GM19043 (cell line): ENCODE measurements around the gene CACNA2D3.

Experiments used
- ATAC-seq: cut with Tn5 transposase; IDR thresholded peaks from one replicate; pipeline ENCODE4 v1.9.1; 2021; ENCODE audit warnings: low read depth; ENCODE audit not compliant: unreplicated experiment

CACNA2D3 gene

DNA sequence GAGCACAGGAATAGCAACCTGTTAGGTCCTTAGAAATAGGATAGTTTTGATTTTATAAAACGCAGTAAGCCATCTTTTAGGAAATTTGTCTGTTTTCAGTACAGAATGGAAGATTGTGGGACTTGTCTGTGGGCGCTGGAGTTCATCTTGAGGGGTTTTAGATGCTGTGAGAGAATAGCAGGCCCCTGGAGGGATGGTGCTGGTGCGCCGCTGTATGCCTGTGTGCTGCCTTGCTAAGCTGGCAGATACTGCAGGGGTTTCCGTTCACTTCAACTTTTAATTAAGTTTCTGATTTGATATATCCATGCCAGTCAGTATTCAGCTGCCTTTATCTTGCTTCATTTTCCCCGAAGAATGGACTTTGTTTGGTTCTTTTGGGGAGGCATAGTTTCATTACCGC, 4.2 kb downstream of the CACNA2D3 start:
- no peak for ATAC-seq

DNA sequence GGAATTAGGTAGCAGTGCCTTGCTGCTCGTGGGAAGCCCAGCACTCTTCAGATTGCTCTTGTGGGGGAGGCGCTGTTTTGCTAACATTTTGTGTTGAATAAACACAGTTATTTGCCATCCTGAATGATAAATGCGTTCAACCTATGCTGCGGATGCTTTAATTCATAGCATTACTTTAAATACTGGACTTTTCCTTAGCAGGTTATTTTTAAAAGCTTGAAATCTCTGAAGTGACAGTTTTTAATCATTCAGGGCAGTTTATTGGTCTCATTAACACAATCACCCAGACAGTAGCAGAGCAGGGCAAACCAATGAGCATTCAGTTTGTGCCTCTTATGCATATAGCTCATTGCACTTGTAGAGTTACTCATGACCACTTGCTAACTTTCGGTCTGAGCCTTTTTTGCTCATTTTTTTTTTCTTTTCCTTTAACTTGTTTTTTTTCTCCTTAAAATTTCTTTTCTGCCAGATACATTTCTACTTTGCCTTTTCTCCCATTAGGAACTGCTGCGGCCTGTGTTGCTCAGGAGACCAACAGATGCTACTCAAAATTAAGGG, 5.2 kb downstream of the CACNA2D3 start:
- no peak for ATAC-seq

DNA sequence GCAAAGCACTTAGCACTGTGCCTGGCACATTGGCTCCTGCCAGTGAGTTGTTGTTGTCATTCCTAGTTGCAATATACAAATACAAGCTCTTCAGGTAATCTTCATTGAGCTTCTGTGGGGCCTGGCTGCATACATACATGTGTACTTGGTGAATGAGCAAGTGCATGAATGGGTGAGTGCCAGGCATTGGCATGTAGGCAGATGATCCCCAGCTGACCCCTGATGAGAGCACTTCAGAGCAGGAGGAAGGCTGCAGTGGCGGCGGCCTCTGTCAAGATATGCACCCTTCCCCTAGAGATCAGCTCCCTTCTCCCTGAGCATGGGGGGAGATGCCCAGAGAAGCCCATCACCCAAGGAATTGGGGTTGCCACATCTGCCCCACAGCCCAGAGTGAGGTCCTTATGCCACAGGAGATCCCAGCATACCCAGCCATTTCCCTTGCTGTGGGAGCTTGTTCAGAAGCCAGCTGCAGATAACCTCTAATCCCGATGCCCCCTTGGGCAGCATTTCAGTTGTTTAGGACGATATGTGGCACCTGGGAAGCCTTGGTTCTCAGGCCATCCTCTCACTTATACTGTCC, 8.8 kb downstream of the CACNA2D3 start:
- no peak for ATAC-seq

DNA sequence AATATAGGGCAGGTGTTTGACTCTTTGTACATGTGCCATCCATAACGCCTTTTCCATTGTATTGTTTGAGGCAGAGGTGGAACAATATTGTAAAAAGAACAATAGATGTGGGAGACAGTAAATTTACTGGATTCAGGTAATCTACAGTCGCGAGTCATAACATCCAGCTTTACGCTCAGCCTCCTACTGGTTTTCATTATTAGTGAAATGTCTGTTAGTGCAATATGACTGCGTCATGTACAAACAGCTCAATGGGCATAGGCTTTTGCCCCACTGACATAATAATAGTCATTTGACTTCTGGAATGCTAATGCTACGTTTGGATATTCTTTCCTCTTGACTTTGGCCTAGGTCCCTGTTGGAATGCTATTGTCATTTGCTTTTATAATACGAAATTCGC, 9.5 kb downstream of the CACNA2D3 start:
- no peak for ATAC-seq

DNA sequence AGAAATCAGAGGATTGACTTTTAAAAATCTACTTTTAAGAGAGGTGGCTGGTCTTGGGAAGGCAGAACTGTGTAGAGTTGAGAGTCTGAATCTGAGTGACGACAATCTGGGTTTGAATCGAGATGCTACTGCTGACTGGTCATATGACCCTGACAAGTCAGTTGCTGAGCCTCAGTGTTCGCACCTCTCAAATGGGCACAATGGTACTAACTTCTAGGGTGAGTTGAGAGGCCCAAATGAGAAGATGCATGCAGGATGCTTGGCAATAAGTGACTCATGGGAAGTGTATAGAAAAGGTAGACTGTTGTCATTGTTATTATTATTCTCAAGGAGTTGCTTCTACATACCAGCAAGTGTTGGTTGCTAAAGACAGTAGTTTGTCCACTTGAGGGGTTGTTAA, 10.3 kb downstream of the CACNA2D3 start:
- ATAC-seq = no peak

DNA sequence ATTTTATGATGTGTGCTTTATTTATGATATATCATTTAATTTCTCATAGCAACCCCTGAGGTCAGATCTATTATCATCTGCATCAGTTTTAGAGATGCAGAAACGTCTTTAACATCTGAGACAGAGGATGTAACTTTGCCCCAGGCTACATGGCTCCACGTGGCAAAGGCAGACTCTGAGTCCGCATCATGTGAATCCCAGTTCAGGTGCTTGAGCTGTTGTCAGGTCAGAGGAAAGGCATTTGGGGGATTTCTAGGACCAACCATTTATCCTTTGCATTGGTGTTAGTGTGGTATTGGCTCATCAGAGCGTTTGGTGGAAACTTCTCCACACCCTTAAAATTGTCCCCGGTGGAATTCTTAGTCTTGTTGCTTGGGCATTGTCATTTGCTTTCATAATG, 10.8 kb downstream of the CACNA2D3 start:
- ATAC-seq = no peak

DNA sequence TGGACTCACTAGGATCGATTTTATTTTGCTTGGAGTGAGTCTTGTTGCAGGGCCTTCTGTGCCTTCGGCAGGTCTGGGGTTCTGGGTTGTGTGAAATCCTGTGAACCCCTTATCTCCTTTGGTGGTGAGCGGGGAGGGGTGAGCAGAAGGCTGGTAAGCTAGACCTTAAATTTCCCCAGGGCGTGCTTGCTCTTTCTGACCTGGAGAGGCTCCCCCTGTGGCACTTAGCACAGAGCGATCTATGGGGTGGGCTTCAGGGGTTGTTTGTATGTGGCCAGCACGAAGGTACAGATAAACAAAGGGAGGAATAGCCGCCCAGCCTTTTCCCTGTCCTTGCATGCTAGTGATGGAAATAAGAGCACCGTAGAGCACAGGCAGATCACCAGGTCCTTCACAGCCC, 11.8 kb downstream of the CACNA2D3 start:
- no peak for ATAC-seq

DNA sequence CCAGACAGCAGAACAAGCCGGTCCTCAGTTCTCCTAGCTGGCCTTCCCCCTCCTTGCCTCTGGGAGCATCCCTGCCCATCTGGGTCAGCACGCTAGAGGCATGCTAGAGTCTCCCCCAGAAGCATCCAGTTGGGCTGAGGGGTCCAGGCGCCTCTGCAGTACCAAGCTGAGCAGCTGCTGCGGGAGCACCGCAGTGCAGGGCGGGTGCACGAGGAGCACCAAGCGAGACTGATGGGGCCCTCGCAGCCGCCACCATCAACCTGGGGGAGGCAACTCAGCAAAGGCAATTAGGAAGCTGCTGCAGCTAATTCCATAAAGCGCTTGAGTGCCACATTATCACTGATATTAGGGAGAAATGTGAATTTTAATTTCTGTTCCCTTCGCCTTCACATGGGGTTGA, 12.4 kb downstream of the CACNA2D3 start:
- no peak for ATAC-seq

DNA sequence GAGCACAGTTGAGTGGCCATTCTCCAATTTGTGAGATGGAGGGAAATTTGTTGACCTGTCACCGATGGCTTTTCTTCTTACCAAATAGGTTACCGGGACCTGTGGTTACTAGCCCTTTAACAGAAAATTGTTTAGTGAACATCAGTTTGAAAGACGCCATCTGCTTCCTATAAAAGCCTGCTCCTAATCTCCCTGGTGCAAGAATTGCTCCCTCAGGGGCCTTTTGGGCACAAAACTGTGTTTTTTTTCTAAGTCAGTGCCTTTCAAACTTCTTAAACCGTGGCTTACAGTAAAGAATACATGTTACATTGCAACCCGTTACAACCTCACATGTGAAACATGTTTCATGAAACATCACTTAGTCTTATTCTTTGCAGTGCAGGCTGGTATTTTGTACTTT, 15.0 kb downstream of the CACNA2D3 start:
- ATAC-seq = no peak

DNA sequence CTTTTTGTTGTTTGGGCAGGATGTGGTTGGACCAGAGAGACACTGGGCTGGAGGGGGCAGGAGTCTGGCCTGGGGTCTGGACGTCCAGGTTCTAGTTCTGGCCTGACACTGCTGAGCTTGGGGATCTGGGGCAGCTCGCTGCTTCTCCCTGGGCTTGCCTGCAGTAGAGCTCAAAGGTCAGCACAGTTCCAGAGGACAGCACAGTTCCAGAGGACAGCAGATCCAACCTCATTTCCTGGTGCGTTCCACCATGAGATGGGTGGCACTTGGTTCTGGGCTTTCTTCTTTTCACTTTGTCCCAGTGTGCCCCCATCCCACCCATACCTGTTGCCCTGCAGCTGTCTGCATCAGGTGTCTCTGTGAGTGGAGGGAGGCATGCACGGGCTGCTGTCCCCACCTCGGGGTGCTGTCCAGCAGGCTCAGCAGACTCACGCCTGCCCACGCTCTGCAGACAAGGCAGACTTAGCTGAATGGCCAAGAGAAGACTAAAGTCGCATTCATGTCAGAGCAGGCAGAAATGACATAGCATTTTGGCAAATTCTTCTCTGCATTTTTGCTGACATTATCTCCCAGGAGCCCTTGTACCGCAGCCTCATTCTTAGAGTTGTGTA, 16.7 kb downstream of the CACNA2D3 start:
- ATAC-seq = no peak

DNA sequence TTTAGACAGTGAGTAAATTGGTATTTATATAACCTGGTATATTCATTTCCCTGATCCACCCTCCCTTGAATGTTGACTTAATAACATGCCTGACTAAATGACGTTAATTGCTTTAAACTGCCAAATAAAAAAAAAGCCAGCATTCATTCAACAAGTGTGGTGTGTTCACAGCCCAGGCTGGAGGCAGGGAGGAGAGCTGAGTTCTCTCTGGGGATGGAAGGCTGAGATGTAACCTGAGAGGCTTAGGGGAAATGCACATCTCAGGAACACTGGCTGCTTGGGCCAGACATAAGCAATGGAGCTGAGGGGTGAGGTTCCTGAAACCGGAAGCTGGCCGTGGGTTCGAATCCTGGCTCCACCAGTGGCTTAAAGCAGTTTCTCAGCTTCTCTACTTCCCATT, 17.3 kb downstream of the CACNA2D3 start:
- ATAC-seq = no peak

DNA sequence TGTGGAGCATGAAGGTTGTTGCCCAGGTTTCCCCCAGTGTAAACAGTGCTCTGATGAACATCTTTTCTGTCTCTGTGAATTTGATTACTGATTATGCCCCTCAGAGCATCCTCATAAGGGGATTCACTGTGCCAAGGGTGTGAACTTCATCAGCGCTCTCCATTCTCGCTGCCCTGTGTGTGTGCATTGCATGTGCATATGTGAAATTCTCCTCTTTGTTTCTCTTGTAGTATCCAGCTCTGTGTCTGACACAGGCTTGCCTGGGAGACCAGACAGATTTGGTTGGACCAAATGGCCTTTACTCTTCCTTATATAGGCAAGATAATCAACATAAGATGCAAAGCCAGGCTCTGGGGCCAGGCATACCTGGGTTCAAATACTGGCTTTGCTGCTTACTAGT, 21.9 kb downstream of the CACNA2D3 start:
- ATAC-seq = no peak

DNA sequence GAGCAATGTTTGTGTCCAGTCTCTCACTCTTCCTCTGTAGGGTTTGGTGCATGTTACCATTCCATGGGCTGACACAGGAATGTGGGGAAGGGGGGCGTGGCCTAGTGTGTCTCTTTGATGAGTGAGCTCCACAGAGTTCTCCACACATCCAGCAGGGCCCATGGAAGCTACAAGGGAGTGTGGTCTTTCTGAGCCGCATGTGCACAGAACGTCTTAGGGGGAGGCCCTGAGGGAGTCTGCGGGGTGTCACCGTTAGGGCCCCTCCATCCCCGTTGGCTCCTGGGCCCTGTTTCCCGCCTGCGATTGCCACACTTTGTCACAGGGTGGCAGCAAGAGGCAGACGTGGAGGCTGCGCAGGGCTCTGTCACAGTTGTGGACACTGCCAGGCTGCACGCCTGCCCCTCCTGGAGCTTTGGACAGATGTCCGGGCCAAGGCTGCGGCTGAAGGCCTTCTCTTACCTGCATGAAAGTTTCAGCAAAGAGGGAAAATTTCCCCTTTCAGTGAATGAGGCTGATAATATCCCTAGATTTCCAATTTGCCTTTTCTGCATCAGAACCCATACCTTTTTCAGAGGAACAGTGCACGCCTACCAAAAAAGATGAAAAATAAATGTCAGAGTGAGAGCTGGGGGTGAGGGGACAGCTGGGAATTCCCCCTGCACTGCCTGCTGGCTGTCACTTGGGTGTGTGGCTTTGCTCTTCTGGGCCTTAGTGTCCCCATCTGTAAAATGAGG, 24.3 kb downstream of the CACNA2D3 start:
- no peak for ATAC-seq

DNA sequence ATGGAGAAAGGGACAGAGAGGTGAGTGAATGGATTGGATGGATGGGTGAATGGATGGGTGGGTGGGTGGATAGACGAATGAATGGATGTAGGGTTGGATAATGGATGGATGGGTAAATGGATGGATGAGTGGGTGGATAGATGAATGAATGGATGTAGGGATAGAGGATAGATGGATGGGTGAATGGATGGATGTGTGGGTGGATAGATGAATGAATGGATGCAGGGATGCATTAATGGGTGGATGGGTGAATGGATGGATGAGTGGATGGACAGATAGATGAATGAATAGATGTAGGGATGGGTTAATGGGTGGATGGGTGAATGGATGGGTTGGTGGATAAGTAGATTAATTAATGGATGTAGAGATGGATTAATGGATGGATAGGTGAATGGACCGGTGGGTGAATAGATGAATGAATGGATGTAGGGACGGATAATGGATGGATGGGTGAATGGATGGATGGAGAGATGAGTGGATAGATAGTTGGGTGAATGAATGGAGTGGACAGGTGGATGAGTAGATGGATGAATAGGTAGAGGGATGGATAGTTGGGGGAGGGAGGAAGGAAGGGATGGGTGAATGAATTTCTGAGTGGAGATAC, 28.6 kb downstream of the CACNA2D3 start:
- no peak for ATAC-seq

DNA sequence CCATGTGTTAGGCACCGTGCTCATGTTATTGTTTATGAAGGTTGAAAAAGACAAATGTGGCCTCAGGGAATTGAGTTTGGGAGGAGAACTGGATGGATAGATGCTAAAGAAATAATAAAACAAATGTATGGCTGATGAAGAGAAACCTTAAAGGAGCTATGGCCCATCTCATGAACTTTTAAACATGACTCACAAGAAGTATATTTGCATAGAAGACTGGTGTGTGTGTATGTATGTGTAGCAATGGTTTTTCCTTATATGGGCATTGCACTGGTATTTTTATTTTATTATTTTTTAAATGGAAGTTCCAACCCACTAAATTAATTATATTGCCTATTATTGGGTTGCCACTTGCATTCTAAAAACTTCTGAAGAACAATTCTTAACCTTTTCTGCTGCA, 31.1 kb downstream of the CACNA2D3 start:
- ATAC-seq = no peak

DNA sequence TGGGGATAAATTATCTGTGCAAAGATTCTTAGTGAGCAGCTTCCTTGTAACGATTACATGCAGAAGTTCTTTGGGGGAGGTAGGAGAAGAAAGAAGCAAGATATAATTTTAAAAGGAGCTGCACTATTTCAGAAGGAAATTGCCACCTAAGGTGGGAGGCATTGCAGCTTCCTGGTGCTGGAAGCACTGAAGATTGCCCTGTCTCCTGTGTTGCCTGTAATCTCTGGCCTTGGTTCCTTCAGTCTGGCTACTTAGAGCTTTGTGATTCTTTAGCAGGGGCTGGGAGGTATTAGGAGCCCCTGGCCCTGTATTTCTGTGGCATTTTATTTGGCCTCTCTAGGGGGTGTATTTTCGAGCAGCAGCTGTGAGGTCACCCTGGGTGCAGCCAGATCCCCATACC, 35.5 kb downstream of the CACNA2D3 start:
- ATAC-seq = no peak

DNA sequence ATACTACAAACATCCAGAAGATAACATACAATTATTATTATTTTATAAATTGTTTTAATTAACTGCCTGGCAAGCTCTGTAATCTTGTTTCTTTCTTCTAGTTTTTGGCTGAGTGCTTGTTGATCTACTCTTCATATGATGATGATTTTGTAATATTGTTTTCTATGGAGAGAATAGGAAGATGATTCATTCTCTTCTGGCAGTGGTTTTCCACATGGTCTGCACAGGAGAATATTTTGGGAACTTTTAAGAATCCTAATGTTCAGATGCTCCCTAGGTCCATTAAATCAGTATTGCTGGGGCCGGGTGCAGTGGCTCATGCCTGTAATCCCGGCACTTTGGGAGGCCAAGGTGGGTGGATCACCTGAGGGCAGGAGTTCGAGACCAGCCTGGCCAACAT, 37.6 kb downstream of the CACNA2D3 start:
- ATAC-seq = no peak

DNA sequence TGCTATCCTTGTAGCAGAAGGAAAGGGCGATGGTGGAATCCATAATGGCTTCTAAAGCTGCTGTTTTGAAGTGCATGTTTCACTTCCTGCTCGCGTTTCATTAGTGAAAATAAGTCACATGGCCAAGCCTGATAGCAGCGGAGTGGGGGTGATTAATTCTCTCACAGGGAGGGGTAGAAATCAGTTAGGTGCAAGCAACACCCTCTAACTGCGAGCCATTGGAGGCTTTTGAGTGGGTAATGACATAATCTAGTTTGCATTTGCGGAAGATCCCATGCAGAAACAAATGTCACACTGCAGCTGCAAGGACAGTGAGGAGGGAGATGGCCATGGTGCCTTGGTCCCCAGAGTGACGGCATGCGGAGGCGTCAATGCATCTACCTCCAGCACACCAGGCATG, 41.1 kb downstream of the CACNA2D3 start:
- no peak for ATAC-seq

DNA sequence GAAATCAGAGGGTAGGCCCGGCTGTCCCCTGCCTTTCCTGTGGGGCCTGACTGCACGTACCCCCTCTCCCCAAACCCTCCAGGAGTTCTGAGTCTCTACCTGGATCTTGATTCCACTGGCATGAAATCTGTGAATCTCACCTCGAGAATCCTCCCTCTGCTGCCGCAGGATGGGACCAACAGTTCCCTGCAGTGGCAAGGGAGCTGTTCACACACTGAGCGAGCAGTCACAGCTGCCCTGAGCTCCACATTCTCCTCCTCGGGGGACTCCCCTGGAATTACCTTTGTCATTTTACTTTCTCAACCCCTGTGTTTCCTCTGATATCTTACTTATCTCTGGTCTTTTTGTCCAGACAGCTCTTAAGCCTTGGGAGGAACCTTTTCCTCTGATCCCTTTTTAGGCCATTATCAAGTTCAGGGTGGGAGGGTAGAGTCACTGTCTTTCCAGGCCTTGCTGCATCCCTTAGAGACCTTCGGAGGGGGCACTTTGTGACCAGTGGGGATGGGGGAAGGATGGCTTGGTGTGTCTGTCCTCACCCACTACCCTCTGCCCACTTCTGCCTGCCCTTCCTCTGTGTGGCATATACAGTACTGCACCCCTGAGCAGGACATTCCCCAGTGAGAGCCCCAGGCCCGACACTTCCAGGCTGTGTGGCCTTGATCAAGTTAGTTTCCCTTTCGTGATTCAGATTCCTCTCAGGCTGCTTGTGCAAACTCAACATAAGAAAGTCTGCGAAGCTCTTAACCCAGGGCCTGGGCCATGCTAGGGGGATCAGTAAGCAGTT, 42.0 kb downstream of the CACNA2D3 start:
- no peak for ATAC-seq

DNA sequence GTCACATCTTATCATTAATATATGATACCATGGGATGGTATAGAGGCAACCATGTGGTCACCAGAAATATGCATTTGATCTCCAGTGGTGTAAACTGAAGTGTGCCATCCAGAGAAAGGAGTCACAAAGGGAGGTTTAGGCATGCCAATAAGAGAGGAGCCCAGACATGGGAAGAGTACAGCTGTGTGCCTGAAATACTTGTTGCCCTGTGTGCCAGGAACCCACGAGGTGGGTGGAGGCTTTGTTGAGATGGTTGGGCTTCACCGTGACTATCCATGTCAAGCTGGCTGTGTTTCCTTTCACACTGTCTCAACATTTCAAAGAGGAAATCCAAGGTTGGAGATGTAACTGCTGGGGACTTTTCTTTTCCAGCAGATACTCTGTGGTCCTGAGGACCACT, 43.5 kb downstream of the CACNA2D3 start:
- ATAC-seq = no peak

DNA sequence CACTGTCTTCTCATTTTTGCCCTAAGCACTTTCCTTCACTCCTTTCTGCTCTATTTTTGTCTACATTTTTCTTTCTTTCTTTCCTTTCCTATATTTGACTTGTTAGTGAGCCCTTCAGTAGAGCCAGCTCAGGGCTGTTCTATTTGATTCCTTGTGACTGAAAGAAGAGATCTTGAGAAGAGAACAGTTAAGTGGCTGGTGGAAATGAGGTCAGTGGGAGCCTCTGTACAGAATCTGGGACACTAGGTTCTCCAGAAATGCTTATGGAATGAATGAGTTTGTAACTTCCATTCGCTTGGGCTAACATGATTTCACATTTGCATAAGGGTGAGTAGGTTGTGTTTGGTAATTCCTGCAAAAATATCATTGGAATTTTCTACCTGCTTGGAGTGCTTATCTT, 45.6 kb downstream of the CACNA2D3 start:
- ATAC-seq = no peak
